AG10803 (cell line): ENCODE measurements around the gene IGFALS.

Source experiments
- DNase-seq: peaks from one replicate; pipeline ENCODE4 v3.0.0; 2010; ENCODE audit warnings: low read depth
- H3K4me3 ChIP-seq: 2 replicates; pipeline ENCODE4 v1.5.1; 2011; ENCODE audit warnings: mild to moderate bottlenecking, low read length, control low read depth
- TF ChIP-seq, protein P1 (sequence below): conservative IDR thresholded peaks from 2 replicates; pipeline ENCODE4 v1.5.1; 2011; ENCODE audit warnings: mild to moderate bottlenecking, low read length, control low read depth, inconsistent platforms

Gene IGFALS

DNA sequence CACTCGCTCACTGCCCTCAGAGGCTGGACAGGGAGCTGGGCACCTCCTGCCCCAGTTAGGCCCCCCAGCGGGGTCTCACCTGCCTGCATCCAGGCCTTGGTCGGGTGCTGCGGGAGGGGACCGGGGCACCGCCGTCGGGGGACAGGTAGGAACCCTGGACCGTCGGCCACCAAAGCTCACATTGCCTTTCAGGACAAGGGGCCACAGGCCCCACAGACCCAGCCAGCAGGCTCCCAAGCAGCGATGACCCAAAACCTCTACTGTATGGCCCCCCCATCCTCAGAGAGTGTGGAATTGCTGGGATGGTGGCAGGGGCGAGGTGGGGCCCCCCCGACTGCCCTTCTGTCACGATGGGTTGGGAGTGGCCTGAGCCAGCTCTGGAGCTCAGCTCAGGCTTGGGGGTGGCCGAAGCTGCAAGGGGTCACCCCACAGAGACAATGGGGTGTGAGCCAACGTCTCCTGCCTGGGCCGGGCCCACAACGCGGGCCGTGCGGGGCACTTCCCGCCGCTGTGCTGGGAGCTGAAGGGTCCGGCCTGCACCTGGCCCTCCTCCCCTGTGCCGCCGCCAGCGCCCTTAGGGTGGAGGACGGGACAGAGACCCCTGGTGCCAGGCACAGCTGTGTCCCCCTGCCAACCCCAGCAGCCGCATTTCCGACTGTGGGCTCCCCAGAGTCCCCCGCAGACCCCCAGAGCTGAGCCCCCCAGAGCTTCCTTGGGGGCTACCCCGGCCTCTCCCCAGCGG, 498 bp downstream of the IGFALS start:
- TF ChIP-seq, protein P1, sequence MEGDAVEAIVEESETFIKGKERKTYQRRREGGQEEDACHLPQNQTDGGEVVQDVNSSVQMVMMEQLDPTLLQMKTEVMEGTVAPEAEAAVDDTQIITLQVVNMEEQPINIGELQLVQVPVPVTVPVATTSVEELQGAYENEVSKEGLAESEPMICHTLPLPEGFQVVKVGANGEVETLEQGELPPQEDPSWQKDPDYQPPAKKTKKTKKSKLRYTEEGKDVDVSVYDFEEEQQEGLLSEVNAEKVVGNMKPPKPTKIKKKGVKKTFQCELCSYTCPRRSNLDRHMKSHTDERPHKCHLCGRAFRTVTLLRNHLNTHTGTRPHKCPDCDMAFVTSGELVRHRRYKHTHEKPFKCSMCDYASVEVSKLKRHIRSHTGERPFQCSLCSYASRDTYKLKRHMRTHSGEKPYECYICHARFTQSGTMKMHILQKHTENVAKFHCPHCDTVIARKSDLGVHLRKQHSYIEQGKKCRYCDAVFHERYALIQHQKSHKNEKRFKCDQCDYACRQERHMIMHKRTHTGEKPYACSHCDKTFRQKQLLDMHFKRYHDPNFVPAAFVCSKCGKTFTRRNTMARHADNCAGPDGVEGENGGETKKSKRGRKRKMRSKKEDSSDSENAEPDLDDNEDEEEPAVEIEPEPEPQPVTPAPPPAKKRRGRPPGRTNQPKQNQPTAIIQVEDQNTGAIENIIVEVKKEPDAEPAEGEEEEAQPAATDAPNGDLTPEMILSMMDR, result no peak
- DNase-seq, result no peak
- no peak overlapping the region for H3K4me3 ChIP-seq

DNA sequence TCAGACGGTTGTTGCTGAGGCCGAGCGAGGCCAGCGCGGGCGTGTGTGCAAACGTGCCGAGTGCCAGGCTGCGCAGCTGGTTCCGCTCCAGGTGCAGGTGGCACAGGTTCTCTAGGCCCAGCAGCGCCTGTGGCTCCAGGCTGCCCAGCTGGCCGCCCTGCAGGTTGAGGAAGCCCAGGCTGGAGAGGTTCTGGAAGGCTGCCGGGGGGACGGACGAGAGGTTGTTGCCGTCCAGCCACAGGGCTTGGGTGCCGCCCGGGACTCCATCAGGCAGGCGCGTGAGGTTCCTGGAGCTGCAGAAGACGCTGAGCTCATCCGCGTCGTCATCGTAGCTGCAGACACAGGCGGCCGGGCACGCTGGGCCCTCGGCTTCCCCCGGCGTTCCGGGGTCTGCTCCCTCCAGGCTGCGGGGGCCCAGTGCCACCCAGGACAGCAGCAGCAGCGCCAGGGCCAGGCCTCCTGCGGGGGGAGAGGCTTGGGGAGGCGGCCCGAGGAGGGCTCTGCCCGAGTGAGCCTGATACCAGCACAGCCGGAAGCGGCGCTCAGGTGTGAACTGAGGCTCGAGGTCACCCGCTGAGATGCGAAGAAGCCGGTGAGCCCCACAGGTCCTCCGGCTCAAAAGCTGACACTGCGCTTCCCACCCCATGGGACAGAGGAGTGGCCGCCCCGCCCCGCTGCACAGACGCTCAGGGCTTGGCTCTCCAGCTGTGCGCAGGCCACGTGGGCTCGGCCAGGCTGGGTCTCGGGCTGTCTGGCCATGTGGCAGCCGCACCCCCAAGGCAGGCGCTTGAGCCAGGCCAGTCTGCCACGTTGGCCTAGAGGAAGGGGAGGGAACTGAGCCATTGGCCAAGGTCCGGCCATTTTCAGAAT, 1.3 kb downstream of the IGFALS start:
- TF ChIP-seq, protein P1, result no peak
- no peak overlapping the region for H3K4me3 ChIP-seq
- no peak for DNase-seq

DNA sequence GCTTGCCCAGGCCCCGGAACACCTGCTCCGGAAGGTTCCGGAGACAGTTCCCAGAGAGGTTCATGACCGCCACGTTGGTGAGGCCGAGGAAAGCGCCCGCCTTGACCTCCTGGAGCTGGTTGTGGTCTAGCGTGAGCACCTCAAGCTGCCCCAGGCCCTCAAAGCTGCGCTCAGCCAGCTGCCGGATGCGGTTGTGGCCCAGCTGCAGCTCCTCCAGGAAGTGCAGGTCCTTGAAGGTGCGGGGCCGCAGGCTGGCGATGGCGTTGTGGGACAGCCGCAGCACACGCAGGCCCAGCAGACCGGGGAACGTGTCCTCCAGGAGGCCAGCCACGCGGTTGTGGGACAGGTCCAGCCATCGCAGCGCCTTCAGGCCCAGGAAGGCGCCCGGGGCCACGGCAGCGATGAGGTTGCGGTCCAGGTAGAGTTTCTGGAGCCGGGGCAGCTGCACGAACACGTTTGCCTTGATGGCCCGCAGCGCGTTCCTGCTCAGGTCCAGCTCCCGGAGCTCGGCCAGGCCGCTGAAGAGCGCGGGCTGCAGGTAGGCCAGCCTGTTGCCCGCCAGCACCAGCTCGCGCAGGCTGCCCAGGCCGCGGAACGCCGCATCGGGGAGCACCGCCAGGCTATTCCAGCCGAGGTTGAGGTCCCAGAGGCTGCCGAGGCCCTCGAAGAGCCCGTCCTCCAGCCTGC, 2.1 kb downstream of the IGFALS start:
- H3K4me3 ChIP-seq, result no peak overlapping the region
- DNase-seq, result no peak
- TF ChIP-seq, protein P1, result no peak

DNA sequence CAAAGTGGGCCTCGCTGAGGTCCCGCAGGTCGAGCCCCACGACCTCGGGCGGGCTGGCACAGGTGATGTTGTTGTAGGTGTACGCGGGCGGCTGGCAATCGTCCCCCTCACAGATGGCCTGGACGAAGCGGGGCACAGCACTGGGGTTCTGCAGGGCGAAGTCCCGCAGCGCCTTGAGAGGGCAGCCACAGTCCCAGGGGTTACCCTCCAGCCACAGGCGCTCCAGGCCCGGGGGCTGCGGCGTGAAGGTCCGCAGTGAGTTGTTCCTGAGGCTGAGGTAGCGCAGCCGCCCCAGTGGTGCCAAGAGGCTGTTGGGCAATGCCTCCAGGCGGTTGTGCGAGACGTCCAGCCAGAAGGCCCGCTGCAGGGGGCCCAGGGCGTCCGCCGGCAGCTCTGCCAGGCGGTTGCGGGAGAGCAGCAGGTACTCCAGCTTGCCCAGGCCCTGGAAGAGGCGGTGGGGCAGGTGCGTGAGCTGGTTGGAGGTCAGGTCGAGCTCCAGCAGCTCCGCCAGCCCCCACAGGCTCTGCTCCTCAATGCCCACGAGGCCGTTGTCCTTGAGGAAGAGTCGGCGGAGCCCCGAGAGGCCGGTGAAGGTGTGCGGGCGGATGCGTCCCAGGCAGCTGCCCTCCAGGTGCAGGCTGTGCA, 2.8 kb downstream of the IGFALS start:
- no peak overlapping the region for H3K4me3 ChIP-seq
- TF ChIP-seq, protein P1, result no peak
- no peak for DNase-seq

DNA sequence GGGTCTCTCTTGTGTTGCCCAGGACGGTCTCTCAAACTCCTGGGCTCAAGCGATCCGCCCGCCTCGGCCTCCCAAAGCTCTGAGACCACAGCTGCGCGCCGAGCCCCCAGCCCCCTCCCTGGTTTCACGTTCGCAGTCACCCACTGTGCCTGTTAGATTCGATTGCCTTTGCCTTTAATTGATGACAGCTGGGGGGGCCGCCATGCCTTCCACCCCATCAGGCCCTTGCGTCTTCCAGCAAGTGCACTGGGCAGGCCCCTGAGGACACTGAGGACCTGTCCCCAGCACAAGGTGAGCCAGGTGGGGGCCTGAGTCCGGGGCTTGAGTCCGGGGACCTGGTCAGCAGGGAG, 3.3 kb downstream of the IGFALS start:
- TF ChIP-seq, protein P1, result no peak
- DNase-seq, result no peak
- H3K4me3 ChIP-seq, result no peak overlapping the region

DNA sequence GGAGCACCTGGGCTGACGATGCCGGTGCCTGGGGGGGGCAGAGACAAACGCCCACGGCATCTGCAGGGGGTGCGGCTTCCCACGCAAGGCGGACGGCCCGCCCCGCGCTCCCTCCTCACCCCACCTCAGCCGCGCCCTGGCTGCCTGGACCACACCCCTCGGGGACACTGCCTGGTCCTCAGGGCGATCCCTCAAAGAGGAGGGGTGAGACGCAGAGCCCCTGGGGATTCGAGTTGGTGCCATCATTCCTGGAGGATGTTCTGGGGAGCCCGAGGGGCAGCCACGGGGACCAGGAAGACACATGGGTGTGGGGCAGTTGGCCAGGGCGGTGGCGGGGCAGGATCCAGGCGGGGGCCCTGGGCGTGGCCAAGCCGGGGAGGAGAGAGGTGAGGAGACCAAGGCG, 3.9 kb downstream of the IGFALS start:
- no peak overlapping the region for H3K4me3 ChIP-seq
- TF ChIP-seq, protein P1, result no peak
- DNase-seq, result no peak
